PC-9 (cell line): ENCODE measurements around the gene CIAPIN1. TPM values are rescaled to one million over a fixed set of nuclear protein-coding genes. Genes with fewer than 3 reads are reported as not detected.

Experiments
- BruUV-seq: library from RNA; stranded (reverse); fragments of 400-500 nt; replicated peaks from 2 replicates; lab custom pipeline; 2021; lab: Mats Ljungman, UMichigan
- CTCF ChIA-PET: fragments of 300-600 bp; sonication (Branson Sonifier 250); formaldehyde crosslinking; loops from one replicate; lab custom pipeline; 2022; ENCODE audit warnings: antibody characterized with exemption; lab: Charles Lee
- POLR2A ChIA-PET: fragments of 300-600 bp; sonication (Branson Sonifier 250); formaldehyde crosslinking; loops from one replicate; lab custom pipeline; 2022; ENCODE audit warnings: antibody characterized with exemption; ENCODE audit not compliant: unreplicated experiment; lab: Charles Lee
- DNase-seq, 2 experiments: peaks; one replicate each; pipeline versions ENCODE4 v3.0.0 to v3.0.0-alpha.2; 2015 to 2022; ENCODE audit warnings: mixed read lengths in 1 of 2
- H2AFZ ChIP-seq: fragments of 200-600 bp; sonication (generic); 2 replicates; pipeline ENCODE4 v1.8.1; 2017; ENCODE audit warnings: antibody characterized with exemption
- H3F3A ChIP-seq: fragments of 200-600 bp; sonication (generic); 2 replicates; pipeline ENCODE4 v1.8.1; 2017; ENCODE audit warnings: antibody characterized with exemption, mild to moderate bottlenecking, low read depth; ENCODE audit not compliant: insufficient read depth
- H3K27ac ChIP-seq: fragments of 200-600 bp; sonication (generic); 2 replicates; pipeline ENCODE4 v1.6.1; 2016; ENCODE audit warnings: mixed run types
- H3K27me3 ChIP-seq: fragments of 200-600 bp; sonication (generic); 2 replicates; pipeline ENCODE4 v1.6.1; 2016; ENCODE audit warnings: low read depth, mixed run types; ENCODE audit not compliant: insufficient read depth
- H3K36me3 ChIP-seq: fragments of 200-600 bp; sonication (generic); 2 replicates; pipeline ENCODE4 v1.6.1; 2016; ENCODE audit warnings: low read depth, mixed run types
- H3K4me1 ChIP-seq: fragments of 200-600 bp; sonication (generic); replicated peaks from 2 replicates; pipeline ENCODE4 v1.6.1; 2016; ENCODE audit warnings: mixed run types; ENCODE audit not compliant: insufficient read depth
- H3K4me2 ChIP-seq: fragments of 200-600 bp; sonication (generic); 2 replicates; pipeline ENCODE4 v1.6.1; 2017; ENCODE audit warnings: mixed run types
- H3K4me3 ChIP-seq: fragments of 200-600 bp; sonication (generic); 2 replicates; pipeline ENCODE4 v1.6.1; 2016; ENCODE audit warnings: mixed run types
- H3K79me2 ChIP-seq: fragments of 200-600 bp; sonication (generic); 2 replicates; pipeline ENCODE4 v1.6.1; 2017; ENCODE audit warnings: low read depth, mixed run types
- H3K9me2 ChIP-seq: fragments of 200-600 bp; sonication (generic); 2 replicates; pipeline ENCODE4 v1.8.1; 2017; ENCODE audit warnings: mild to moderate bottlenecking; ENCODE audit not compliant: insufficient read depth
- H3K9me3 ChIP-seq: fragments of 200-600 bp; sonication (generic); 2 replicates; pipeline ENCODE4 v1.8.1; 2016; ENCODE audit warnings: low read depth; ENCODE audit not compliant: insufficient read depth
- H4K20me1 ChIP-seq: fragments of 200-600 bp; sonication (generic); 2 replicates; pipeline ENCODE4 v1.8.1; 2017; ENCODE audit not compliant: insufficient read depth
- EZH2 ChIP-seq: fragments of 200-600 bp; sonication (generic); IDR thresholded peaks from 2 replicates; pipeline ENCODE4 v1.8.0; 2017; ENCODE audit warnings: antibody characterized with exemption, low read depth
- intact Hi-C: fragments of 100-400 bp; cut with micrococcal nuclease; formaldehyde crosslinking; loops from one replicate; pipeline ENCODE4 v1.10.0; 2022; ENCODE audit not compliant: unreplicated experiment
- total RNA-seq: library from RNA; stranded (reverse); gene quantifications from 2 replicates; pipeline ENCODE4 v1.2.3, GENCODE V29; 2021
- TF ChIP-seq, protein P1 (sequence below): fragments of 200-600 bp; sonication (generic); conservative IDR thresholded peaks from 2 replicates; pipeline ENCODE4 v1.6.1; 2017; ENCODE audit warnings: mixed run types, antibody characterized with exemption, mild to moderate bottlenecking, moderate library complexity

Gene CIAPIN1
- total RNA-seq, 1 experiment from 2014 or later: 51.4 TPM

DNA sequence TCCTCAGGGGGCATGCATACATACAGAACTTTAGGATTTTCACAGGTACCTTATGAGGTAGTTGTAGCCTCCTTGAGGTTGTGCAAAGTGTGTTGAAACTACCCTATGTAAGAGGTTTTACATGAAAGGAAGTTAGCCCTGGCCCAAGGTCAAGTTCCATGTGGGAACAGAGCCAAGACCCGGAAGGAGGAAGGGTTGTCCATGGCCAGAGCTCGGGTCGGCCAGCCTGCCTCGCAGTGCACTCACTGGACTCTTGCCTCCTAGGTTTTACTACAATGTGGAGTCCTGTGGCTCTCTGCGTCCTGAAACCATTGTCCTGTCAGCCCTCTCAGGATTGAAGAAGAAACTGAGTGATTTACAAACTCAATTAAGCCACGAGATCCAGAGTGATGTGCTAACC is 23.5 kb upstream of the CIAPIN1 start:
- no peak overlapping the region for H3K4me3 ChIP-seq
- no peak overlapping the region for H2AFZ ChIP-seq
- ChIA-PET POLR2A (no interaction called here), CTCF (no interaction called here)
- no peaks in the 10 kb centered on the region for H3K79me2 ChIP-seq
- no TSS peak for BruUV-seq
- peaks cover 12% of the 10 kb centered on the region; the same call in 1 of the 2 replicates for H3K36me3 ChIP-seq
- no peak overlapping the region for H3K27ac ChIP-seq
- H3K4me2 ChIP-seq: no peak overlapping the region
- no peaks in the 10 kb centered on the region for H3F3A ChIP-seq
- H3K4me1 ChIP-seq: no peaks in the 10 kb centered on the region
- H3K27me3 ChIP-seq: no peaks in the 10 kb centered on the region
- H3K9me3 ChIP-seq: no peaks in the 10 kb centered on the region
- intact Hi-C loops: no loop called here
- no peaks in the 10 kb centered on the region for H4K20me1 ChIP-seq
- no peak for TF ChIP-seq EZH2
- TF ChIP-seq, protein P1, sequence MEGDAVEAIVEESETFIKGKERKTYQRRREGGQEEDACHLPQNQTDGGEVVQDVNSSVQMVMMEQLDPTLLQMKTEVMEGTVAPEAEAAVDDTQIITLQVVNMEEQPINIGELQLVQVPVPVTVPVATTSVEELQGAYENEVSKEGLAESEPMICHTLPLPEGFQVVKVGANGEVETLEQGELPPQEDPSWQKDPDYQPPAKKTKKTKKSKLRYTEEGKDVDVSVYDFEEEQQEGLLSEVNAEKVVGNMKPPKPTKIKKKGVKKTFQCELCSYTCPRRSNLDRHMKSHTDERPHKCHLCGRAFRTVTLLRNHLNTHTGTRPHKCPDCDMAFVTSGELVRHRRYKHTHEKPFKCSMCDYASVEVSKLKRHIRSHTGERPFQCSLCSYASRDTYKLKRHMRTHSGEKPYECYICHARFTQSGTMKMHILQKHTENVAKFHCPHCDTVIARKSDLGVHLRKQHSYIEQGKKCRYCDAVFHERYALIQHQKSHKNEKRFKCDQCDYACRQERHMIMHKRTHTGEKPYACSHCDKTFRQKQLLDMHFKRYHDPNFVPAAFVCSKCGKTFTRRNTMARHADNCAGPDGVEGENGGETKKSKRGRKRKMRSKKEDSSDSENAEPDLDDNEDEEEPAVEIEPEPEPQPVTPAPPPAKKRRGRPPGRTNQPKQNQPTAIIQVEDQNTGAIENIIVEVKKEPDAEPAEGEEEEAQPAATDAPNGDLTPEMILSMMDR: no peak
- no peaks in the 10 kb centered on the region for H3K9me2 ChIP-seq
- DNase-seq: no peak

DNA sequence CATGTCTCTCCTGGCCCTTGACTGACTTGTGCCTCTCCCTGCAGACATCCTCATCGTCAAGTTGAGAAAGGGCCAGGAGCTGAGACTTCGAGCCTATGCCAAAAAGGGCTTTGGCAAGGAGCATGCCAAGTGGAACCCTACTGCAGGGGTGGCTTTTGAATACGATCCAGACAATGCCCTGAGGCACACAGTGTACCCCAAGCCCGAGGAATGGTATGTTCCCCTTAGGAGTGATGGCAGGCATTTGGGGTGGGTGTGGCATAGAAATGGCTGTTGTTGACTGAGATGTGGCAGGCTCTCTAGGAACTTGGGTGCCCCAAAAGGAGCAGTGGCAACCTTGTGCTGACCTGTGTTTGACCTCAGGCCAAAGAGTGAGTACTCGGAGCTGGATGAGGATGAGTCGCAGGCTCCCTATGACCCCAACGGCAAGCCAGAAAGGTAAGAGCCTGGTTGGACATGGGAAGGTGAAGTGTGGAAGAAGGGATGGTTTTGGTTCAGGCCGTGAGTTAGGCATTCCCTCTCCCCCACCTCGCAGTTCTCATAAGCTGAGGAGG is 22.8 kb upstream of the CIAPIN1 start:
- POLR2A ChIA-PET: no interaction called here

DNA sequence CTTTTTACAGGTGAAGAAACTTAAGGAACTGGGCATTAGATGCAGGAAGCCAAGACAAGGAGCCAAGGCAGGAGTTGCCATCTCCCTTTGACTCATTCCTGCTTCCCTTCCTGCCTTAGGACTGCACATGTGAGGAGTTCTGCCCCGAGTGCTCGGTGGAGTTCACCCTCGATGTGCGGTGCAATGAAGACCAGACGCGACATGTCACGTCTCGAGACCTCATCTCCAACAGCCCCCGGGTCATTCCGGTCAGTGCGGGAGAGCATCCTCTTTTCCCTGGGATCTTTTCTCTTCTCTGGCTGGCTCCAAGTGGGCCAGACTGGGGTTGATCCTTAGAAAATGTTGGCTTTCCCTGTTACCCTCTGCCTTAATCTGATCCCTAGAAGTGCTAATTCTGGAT is 21.9 kb upstream of the CIAPIN1 start:
- Histone ChIP-seq H3K4me2 (no peak overlapping the region), H3K36me3 (peaks cover 18% of the 10 kb centered on the region; the same call in 1 of the 2 replicates), H4K20me1 (0 out of 2 replicates have a peak, but pooled peaks cover 5% of the 10 kb centered on the region), H3K9me2 (no peaks in the 10 kb centered on the region), H3K27me3 (no peaks in the 10 kb centered on the region), H2AFZ (no peak overlapping the region), H3F3A (no peaks in the 10 kb centered on the region), H3K79me2 (peaks cover 3% of the 10 kb centered on the region), H3K4me3 (no peak overlapping the region), H3K9me3 (no peaks in the 10 kb centered on the region), H3K4me1 (peaks cover 3% of the 10 kb centered on the region; the same call in 1 of the 2 replicates), H3K27ac (no peak overlapping the region)
- intact Hi-C loops: no loop called here
- no peak for TF ChIP-seq EZH2
- TF ChIP-seq, protein P1: no peak
- ChIA-PET CTCF (no interaction called here), POLR2A (no interaction called here)
- DNase-seq: no peak
- BruUV-seq: no TSS peak

More for the DNA sequence above, 22.8 kb upstream of the CIAPIN1 start:
- Histone ChIP-seq H3K79me2 (no peaks in the 10 kb centered on the region), H3K9me3 (no peaks in the 10 kb centered on the region), H3K27me3 (no peaks in the 10 kb centered on the region), H3K4me2 (no peak overlapping the region), H3K4me3 (no peak overlapping the region), H2AFZ (no peak overlapping the region), H4K20me1 (0 out of 2 replicates have a peak, but pooled peaks cover 2% of the 10 kb centered on the region), H3K9me2 (no peaks in the 10 kb centered on the region), H3K4me1 (no peaks in the 10 kb centered on the region), H3K36me3 (peaks cover 14% of the 10 kb centered on the region; the same call in 1 of the 2 replicates), H3K27ac (no peak overlapping the region), H3F3A (no peaks in the 10 kb centered on the region)
- no TSS peak for BruUV-seq
- no peak for DNase-seq
- CTCF ChIA-PET: no interaction called here
- intact Hi-C loops: no loop called here
- TF ChIP-seq EZH2: no peak
- TF ChIP-seq, protein P1: no peak
